NCI-H2227 (cell line): ENCODE data around the gene RALGPS2.

Source experiments
- DNase-seq: peaks from one replicate; lab custom pipeline; 2025; ENCODE audit not compliant: unreplicated experiment; lab: John Stamatoyannopoulos, UW

RALGPS2 gene, protein sequence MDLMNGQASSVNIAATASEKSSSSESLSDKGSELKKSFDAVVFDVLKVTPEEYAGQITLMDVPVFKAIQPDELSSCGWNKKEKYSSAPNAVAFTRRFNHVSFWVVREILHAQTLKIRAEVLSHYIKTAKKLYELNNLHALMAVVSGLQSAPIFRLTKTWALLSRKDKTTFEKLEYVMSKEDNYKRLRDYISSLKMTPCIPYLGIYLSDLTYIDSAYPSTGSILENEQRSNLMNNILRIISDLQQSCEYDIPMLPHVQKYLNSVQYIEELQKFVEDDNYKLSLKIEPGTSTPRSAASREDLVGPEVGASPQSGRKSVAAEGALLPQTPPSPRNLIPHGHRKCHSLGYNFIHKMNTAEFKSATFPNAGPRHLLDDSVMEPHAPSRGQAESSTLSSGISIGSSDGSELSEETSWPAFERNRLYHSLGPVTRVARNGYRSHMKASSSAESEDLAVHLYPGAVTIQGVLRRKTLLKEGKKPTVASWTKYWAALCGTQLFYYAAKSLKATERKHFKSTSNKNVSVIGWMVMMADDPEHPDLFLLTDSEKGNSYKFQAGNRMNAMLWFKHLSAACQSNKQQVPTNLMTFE

DNA sequence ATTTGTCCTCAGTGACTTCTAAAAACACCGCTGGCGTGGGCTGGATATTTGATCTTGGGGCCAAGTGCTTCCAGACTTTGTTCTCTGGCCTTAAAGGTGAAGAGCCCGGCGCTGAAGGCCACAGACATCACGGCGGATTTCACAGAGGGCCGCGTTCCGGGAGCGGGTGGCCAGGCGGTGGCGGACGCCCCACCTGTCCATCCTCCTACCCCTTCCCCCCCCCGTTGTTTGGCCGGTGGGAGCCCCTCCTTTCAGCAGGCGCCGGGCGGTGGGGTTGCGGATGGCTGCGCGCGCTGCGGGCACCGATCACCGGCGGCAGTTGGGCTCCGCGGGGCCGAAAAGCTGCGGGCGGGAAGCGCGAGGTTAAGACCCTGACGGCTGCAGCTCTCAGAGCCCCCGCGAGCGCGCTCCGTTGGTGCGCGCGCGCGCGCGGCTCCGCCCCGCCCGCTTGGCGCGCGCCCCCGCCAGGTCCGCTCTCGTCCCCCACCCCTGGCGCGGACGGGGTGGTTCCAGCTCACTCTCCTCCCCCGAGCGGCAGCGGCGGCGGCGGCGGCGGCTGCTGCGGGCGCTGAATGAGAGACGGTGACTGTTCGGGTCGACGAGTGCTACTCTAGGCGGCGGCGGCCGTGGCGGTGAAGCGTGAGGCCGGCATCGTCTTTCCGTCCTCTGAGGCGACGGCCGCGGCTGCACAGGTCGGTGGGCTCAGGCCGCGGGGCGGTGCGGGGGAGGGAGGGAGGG is at the start of gene RALGPS2:
Gene RALGPS2 (plus strand): TSS at position 517 of the 738 bp plus-strand sequence. CDS start 51,521 bp downstream, outside the sequence.
- DNase-seq: peak; percentile 90

DNA sequence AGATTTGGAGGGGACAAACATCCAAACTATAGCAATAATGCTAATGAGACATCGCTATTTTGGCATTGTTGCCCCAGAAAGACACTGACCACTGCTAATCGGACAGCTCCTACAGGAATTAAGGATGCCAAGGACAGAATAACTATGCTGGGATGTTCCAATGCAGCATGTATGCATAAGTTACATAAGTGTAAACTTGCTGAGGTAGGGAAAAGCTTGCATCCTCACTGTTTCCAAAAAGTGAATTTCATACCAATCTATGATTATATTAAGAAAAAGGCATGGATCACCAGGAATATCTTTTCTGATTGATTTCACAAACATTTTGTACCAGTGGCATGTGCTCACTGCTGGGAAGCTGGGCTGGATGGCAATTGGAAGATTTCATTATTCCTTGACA is 45.8 kb upstream of the RALGPS2 start:
- no peak for DNase-seq

DNA sequence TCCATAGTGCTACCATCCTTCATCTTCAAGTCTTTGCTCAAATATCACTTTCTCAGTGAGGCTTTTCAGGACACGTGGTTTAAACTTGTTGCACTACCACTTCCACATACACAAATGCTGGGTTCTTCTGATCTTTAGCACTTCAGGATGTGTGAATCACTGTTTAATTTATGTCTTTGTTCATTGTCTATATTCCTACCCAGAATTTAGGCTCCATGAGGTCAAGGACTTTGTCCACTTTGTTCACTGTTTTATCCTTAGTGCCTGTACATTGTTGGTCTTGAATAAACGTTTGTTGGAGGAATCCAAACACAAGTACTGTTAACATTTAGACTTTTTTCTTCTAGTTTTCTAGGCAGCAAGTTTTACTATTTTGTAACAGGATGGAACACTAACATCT is 42.6 kb upstream of the RALGPS2 start:
- DNase-seq: no peak

DNA sequence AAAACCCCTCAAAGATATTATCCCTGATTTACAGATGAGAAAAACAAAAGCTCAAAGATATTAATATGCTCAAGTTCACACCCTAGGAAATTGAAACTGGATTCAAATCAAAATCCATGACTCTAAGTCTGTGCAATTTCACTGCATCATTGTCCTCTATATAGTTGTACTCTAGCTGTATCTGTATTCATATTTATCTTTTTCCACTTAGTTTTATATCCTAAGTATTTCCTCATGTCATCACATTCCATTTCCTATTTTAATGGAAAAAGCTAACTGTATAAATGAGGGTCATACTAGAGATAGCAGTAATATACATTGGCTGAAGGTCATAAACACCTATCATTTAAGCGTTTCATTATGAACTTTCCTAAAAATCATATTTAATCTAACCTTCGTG is 42.2 kb upstream of the RALGPS2 start:
- no peak for DNase-seq

DNA sequence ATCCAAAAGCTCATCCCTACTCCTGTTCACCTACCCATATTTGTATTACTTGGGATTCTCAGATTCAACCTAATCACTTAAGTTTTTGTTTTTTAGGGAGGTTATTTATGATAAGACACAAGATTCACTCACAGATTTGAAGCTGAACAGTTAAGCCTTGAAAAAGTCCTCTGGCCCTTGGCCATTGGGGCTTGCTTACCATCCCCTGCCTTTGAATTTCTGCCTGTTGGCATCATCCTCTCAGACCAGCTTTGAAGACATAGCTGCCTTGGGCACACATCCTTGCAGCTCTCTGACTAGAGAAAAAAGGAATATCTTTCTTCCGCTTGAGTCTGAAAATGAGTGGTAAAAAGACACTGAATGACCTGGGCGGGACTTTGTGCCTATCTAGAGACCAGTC is 41.8 kb upstream of the RALGPS2 start:
- DNase-seq: no peak

DNA sequence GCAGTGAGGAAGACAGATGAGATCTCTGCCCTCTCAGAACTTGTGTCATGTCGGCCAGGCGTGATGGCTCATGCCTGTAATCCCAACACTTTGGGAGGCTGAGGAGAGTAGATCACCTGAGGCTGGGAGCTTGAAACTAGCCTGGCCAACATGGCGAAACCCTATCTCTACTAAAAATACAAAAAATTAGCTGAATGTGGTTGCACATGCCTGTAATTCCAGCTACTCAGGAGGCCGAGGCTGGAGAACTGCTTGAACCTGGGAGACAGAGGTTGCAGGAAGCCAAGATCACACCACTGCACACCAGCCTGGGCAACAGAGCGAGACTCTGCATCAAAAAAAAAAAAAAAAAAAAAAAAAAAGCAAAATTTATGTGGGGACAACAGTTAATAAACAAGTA is 40.9 kb upstream of the RALGPS2 start:
- DNase-seq: no peak

DNA sequence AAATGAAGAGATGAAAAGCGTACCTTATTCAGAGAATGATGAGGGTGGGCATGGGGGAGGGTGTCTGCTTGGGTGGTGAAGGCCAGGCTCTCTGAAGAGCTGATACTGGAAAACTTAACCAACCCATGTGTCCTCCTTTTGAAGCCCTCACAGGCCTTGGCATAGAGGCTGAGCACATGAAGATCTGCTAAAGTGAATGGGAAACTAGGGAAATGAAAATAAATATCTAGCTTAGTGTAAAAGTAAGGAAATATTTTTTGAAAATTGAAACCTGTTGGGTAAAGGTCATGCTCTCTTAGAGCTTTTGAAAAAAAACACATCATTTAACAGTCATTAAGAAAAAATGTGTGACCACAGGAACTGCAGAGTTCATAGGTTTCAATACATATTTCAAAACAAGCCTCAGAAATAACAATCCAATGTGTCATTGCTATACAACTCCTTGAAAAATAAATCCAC is 40.5 kb upstream of the RALGPS2 start:
- no peak for DNase-seq

DNA sequence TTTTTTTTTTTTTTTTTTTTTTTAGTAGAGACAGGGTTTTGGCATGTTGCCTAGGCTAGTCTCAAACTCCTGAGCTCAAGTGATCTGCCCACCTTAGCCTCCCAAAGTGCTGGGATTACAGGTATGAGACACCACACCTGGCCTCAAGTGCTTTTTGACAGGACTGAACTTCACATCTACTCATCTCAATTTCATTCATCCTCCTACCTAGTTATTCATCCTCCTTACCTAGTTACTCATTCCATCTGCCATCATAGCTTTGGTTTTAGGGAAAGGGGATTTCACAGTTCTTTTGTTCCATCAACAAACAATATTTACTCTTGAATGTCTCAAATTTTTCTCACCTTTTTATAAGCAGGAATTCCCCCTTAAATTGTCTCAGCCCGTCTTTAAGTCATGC is 38.6 kb upstream of the RALGPS2 start:
- DNase-seq: no peak

DNA sequence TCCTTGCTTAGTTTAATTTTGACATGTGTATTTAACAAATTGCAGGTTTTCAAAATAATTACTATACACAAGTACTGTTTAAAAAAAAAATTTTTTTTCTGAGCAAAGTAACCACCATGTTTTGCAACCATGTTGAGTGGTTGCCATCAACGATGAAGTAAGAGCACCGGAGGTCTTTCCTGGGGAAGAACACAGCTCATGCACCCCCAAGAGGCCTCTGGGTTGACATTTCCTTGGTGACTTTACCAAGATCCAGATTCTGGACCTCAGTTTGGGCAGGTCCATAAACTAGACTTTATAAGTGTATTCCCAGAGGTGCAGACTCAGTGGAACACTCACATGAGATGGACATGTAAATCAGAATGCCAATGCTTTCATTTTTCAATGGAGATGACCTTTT is 36.8 kb upstream of the RALGPS2 start:
- no peak for DNase-seq

DNA sequence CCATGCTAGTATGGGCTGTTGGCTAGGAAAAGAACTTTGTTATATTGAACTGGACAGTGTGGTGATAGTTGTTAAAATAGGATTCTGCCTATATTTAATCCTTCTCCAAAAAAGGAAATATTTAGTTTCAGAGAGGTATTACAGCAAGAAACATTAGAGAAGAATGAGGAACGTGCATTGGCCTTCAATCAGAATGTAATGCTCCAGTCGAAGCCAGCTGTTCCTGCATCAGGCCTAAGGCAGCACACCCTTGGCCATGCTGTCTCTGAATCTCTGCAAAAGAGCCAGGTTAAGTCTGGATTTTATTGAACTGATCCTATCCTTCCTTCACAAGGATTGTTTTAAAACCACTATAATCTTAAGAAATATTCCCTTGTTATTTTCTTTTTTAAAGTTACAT is 35.3 kb upstream of the RALGPS2 start:
- DNase-seq: no peak

DNA sequence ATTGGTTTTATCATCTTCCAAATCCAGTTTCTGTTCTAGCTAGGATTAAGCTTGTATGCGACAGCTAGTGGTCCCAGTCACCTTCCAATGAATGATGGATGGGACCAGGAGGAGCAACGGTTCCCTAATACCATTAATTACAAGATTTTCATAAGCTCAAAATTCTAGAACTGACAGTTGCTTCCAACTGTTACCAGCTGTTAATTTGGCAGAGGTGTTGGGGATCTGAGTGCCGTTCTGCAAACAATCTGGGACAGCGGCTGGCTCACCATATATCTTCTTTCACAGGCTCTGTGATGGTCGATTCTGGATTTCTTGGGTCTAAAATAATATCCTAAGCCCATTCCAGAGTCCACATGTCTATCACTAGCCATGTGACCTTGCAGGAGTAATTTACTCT is 34.5 kb upstream of the RALGPS2 start:
- DNase-seq: no peak

DNA sequence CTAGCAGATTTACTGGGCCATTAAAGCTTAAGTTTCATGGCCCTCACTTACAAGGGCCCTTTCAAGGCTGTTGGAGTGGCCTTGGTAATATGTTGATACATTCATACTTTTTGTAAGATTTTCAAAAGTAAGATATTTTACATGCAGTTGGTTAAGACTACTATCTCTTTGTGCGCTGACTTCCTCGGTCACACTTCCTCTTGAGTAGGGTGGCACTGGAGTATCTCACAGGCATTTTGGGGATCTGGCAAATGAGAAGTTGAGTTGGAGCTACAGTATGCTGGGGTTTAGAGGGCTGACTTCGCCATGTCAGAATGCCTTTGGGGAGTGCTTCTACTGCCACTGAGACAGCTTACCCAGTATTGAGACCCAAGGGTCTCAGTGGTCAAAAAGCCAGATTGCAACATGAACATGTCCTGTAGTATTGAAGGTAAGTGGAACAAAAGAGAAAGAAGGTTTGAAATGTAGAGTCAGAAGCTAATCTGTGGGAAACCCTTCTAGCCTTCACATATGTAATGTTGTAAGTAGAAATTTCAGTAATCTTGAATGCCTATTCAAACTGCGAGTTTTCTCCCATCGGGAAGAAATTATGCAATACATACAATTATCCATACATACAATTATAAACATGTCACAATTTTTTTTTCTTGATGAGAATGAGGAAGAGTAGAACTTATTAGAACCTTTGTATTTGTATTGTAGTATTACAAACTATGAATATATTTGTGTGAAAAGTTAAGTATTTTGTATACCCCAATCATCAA is 32.3 kb upstream of the RALGPS2 start:
- no peak for DNase-seq

DNA sequence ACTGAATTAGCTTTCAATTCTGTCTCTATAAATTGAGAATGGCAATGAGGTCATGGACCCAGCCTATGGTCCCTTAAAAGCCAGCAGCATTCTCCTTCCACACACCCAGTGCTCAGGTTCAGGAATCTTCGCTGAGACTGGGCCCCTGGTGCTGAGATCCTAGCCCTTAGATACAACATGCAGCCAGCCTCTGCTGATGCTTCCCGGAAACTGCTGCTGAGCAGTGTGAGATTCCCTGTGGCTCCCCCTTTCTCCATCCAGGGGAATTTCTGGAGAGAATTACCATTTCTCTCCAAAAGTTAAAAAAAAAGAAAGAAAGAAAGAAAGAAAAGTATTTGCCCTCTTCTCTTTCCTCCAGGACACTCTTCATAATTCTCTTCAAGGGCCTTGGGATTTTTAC is 31.7 kb upstream of the RALGPS2 start:
- no peak for DNase-seq

DNA sequence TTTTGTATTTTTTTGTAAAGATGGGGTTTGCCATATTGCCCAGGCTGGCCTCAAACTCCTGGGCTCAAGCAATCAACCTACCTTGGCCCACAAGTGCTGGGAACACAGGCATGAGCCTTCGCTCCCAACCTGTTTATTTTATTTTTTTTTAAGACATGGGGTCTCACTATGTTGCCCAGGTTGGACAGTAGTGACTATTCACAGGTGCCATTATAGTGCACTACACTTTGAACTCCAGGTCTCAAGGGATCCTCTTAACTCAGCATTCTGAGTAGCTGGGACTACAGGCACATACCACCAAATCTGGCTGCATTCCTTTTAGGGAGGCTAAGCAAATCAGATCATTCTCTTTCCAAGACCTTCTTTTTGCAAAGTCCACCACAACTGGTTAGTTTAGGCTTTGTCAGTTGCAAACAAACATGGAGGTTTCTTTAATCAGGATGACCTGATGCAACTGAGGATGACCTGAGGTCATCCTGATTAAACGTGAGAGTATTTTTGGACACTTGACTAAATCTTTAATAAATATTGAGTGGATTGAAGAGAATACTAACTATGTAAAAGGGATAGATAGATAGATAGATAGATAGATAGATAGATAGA is 30.0 kb upstream of the RALGPS2 start:
- no peak for DNase-seq

DNA sequence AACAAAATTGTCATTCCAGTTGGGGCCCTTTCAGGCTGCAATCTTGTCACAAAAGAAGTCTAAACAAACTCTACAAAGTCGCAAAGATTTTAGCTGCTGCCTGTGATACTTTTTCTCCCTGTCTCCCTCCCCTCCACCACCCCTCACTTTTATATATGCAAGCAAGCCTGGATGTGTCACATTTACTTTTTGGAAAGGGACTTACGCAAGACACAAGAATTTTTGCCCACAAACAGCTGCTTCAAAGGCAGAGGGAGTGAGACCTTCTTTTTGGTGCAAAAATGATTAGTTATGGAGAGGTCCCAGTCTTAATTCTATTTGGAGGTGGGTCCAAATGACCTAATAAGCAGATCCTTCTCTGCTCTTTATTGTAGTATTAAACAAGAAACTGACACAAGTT is 22.9 kb upstream of the RALGPS2 start:
- DNase-seq: no peak

DNA sequence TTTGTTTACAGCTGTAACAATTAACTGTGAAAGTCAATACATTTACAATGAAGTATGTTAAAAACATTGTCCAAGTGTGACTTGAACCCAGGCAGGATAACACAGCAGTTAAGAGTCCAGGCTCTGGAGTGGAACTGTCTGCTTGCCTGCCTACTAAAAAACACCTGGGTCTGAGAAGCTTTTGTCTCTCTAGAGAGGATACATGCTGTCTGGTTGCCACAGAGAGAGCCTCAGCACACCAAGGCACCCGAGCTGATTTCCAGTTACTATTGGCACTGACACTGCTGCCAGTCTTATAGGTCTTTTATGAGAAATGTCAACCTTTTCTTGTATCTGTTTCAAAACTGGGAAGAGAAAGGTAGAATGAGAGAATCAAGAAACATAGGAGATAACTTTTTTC is 20.2 kb upstream of the RALGPS2 start:
- DNase-seq: no peak

DNA sequence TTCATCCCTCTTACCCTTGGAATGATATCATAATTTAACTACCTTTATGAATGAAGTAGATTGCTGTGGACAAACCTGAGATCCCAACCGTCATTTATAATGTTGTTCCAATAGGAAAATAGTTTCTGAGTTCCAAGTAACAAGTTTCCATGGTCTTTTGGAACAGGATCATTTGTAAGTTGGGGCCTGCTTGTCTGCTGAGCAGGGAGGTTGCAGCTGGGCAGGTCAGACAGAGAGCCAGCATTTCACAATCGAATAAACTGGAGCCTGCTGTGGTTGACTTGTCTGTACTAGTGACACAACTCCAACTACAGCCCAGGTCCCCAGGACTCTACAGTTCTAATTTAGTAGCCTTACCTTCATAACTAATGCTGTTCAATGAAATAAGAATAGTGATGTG is 18.6 kb upstream of the RALGPS2 start:
- DNase-seq: no peak

DNA sequence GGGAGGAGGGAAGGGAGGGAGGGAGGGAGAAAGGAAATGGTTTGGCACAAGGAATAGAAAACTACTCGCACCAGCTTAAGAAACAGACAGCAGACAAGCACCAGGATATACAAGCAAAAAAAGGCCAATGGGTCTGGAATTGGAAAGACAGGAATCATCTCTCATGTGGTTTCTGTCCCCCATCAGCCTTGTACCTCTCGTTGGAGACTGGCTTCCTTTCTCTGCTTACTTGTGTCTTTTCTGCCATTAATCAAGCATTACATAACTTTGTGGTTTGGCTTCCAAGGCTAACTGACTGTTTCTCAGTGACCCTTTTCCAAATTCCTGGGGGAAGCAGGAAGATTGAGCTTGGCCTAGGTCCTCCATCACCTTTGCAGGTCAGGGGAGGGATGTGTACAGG is 11.8 kb upstream of the RALGPS2 start:
- DNase-seq: no peak

DNA sequence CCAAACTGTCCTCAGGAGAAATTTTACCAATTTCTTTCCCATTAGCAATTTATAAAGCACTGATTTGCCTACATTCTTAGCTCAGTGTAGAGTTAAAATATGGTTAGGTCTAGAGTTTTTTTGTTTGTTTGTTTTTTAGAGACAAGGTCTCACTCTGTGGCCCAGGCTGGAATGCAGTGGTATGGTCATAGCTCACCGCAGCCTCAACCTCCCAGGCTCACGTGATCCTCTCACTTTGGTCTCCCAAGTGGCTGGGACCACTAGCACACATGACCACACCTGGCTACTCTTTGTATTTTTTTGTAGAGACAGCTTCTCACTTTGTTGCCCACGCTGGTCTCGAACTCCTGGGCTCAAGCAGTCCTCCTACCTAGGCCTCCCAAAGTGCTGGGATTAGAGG is 10.6 kb upstream of the RALGPS2 start:
- DNase-seq: no peak

DNA sequence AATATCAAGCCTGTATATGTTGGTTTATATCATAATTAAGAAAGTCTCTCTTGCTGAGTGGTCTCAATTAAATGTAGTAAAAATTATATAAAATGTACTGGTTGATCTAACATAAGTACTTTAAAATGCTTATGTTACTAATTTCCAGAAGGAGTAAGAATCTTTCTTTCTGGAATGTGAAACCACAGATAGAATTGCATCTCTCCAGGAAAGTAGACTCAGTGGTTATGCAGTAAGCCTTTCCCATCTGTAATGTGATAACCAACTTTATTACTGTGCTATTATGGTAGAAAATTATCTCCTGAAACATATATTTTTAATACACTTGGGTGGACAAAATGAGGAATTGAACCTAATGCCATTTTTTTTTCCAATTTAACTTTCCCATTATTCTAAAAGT is 8.9 kb upstream of the RALGPS2 start:
- DNase-seq: no peak

DNA sequence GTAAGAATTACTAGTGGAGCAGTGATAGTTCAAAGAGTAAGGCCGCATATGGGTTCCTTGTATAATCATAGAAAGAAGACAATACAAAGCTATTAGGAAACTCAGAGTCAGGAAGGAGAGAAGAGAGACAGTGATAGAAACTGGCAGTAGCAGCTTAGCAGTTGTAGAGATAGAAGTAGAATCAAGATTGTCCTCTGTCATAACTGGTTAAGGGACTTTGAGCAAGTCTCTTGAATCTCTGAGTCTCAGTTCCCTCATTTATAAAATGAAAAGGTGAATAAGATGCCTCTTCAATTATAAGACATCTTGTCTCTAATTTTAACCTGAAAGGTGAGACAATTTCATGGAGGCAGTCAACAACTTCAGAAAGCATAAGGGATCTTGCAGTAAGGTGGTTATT is 6.5 kb upstream of the RALGPS2 start:
- no peak for DNase-seq
